IMR-90 (cell line): Measurements from ENCODE around the gene MGAT3. TPM values are rescaled to one million over a fixed set of nuclear protein-coding genes. Genes with fewer than 3 reads are reported as not detected.

ENCODE experiments used
- ATAC-seq: fragments of 200-7000 bp; cut with Tn5 transposase; 2 replicates; pipeline ENCODE4 v1.9.1; 2020; ENCODE audit warnings: low read depth, mild to moderate bottlenecking, moderate library complexity
- BruUV-seq: library from RNA; stranded (reverse); fragments of 400-500 nt; replicated peaks from 2 replicates; lab custom pipeline; 2021; lab: Mats Ljungman, UMichigan
- CTCF ChIA-PET: fragments of 300-600 bp; formaldehyde crosslinking; extraction: SDS; loops from one replicate; lab custom pipeline; 2021; ENCODE audit warnings: antibody characterized with exemption; lab: Yijun Ruan, JAX
- POLR2A ChIA-PET: fragments of 300-600 bp; sonication (Branson Sonifier 250); formaldehyde crosslinking; loops from one replicate; lab custom pipeline; 2022; ENCODE audit warnings: antibody characterized with exemption; ENCODE audit not compliant: unreplicated experiment; lab: Charles Lee
- DNase-seq: peaks from one replicate; pipeline ENCODE4 v3.0.0; 2013
- H2AFZ ChIP-seq: replicated peaks from 2 replicates; pipeline ENCODE3; 2013; ENCODE audit warnings: low read length, mild to moderate bottlenecking; ENCODE audit not compliant: poor library complexity
- H2AK5ac ChIP-seq: 2 replicates; pipeline ENCODE4 v1.6.1; 2013; ENCODE audit warnings: low read depth, low read length, inconsistent platforms
- H2AK9ac ChIP-seq: replicated peaks from 2 replicates; pipeline ENCODE3; 2013; ENCODE audit warnings: mild to moderate bottlenecking, low read depth, low read length, moderate library complexity; ENCODE audit not compliant: poor library complexity
- H2BK120ac ChIP-seq: 2 replicates; pipeline ENCODE4 v1.6.1; 2013; ENCODE audit warnings: low read depth, low read length, inconsistent platforms
- H2BK15ac ChIP-seq: 3 replicates; pipeline ENCODE4 v1.6.1; 2013; ENCODE audit warnings: low read depth, low read length, inconsistent platforms
- H2BK20ac ChIP-seq: 2 replicates; pipeline ENCODE4 v1.6.1; 2013; ENCODE audit warnings: low read depth, mild to moderate bottlenecking, inconsistent platforms, low read length, moderate library complexity
- H2BK5ac ChIP-seq: 2 replicates; pipeline ENCODE4 v1.6.1; 2013; ENCODE audit warnings: mild to moderate bottlenecking, low read depth, low read length, inconsistent platforms; ENCODE audit not compliant: poor library complexity, severe bottlenecking
- H3K14ac ChIP-seq: replicated peaks from 2 replicates; pipeline ENCODE4 v1.6.1; 2013; ENCODE audit warnings: low read depth, low read length, inconsistent platforms
- H3K18ac ChIP-seq: 2 replicates; pipeline ENCODE4 v1.6.1; 2013; ENCODE audit warnings: low read depth, low read length, control low read depth
- H3K23ac ChIP-seq: 2 replicates; pipeline ENCODE4 v1.6.1; 2013; ENCODE audit warnings: low read depth, low read length, inconsistent platforms
- H3K27ac ChIP-seq: 2 replicates; pipeline ENCODE4 v1.5.1; 2013; ENCODE audit warnings: mild to moderate bottlenecking, control low read depth, low read length; ENCODE audit not compliant: insufficient read depth
- H3K27me3 ChIP-seq: 2 replicates; pipeline ENCODE4 v1.6.1; 2013; ENCODE audit warnings: low read length; ENCODE audit not compliant: control insufficient read depth, insufficient read depth
- H3K36me3 ChIP-seq: 2 replicates; pipeline ENCODE4 v1.6.1; 2013; ENCODE audit warnings: low read length, mixed read lengths; ENCODE audit not compliant: control insufficient read depth, insufficient read depth
- H3K4ac ChIP-seq: 2 replicates; pipeline ENCODE4 v1.6.1; 2013; ENCODE audit warnings: low read depth, low read length, inconsistent platforms
- H3K4me1 ChIP-seq: 2 replicates; pipeline ENCODE4 v1.6.1; 2013; ENCODE audit warnings: low read length, mixed read lengths; ENCODE audit not compliant: control insufficient read depth, insufficient read depth
- H3K4me2 ChIP-seq: 2 replicates; pipeline ENCODE4 v1.6.1; 2013; ENCODE audit warnings: low read depth, mild to moderate bottlenecking, control low read depth, low read length, moderate library complexity
- H3K4me3 ChIP-seq: 2 replicates; pipeline ENCODE4 v1.5.1; 2013; ENCODE audit warnings: low read depth, mild to moderate bottlenecking, control low read depth, low read length, moderate library complexity; ENCODE audit not compliant: insufficient read depth
- H3K56ac ChIP-seq: 2 replicates; pipeline ENCODE4 v1.6.1; 2013; ENCODE audit warnings: low read length, inconsistent platforms; ENCODE audit not compliant: insufficient read depth; ENCODE audit errors: extremely low read depth
- H3K79me1 ChIP-seq, 2 experiments: 2 replicates each; pipeline ENCODE4 v1.6.1; 2013; ENCODE audit warnings: low read length in 2 of 2, inconsistent platforms in 1 of 2, low read depth in 1 of 2
- H3K9ac ChIP-seq: 2 replicates; pipeline ENCODE4 v1.6.1; 2013; ENCODE audit warnings: low read depth, low read length, control low read depth
- H3K9me1 ChIP-seq: 2 replicates; pipeline ENCODE4 v1.6.1; 2013; ENCODE audit warnings: low read length, inconsistent platforms; ENCODE audit not compliant: insufficient read depth
- H3K9me3 ChIP-seq: 2 replicates; pipeline ENCODE4 v1.6.1; 2013; ENCODE audit warnings: low read length; ENCODE audit not compliant: control insufficient read depth, insufficient read depth
- H4K20me1 ChIP-seq: 2 replicates; pipeline ENCODE4 v1.6.1; 2013; ENCODE audit warnings: low read length, inconsistent platforms; ENCODE audit not compliant: insufficient read depth
- H4K5ac ChIP-seq: 2 replicates; pipeline ENCODE4 v1.6.1; 2013; ENCODE audit warnings: mild to moderate bottlenecking, low read depth, low read length, control low read depth
- H4K8ac ChIP-seq, 2 experiments: 2 replicates each; pipeline ENCODE4 v1.6.1; 2013; ENCODE audit warnings: low read depth in 2 of 2, low read length in 2 of 2, control low read depth in 1 of 2, inconsistent platforms in 1 of 2
- H4K91ac ChIP-seq: 2 replicates; pipeline ENCODE4 v1.6.1; 2013; ENCODE audit warnings: low read depth, low read length, inconsistent platforms; ENCODE audit not compliant: insufficient read depth
- BHLHE40 ChIP-seq: fragments of 150-350 bp; IDR thresholded peaks from 2 replicates; pipeline ENCODE4 v1.6.1; 2016; ENCODE audit warnings: mild to moderate bottlenecking, low read depth, low read length
- CEBPB ChIP-seq: IDR thresholded peaks from 2 replicates; pipeline ENCODE4 v1.6.1; 2012; ENCODE audit warnings: low read depth, low read length, improper control_type of control experiment
- CHD1 ChIP-seq: IDR thresholded peaks from 2 replicates; pipeline ENCODE4 v1.6.1; 2012; ENCODE audit warnings: low read depth, low read length, improper control_type of control experiment
- FOS ChIP-seq: fragments of 150-350 bp; IDR thresholded peaks from 2 replicates; pipeline ENCODE4 v1.6.1; 2016; ENCODE audit warnings: low read depth, low read length
- MAFK ChIP-seq: IDR thresholded peaks from 2 replicates; pipeline ENCODE4 v1.6.1; 2012; ENCODE audit warnings: low read depth, low read length, improper control_type of control experiment
- MAZ ChIP-seq: IDR thresholded peaks from 2 replicates; pipeline ENCODE4 v1.6.1; 2012; ENCODE audit warnings: low read depth, mild to moderate bottlenecking, low read length, improper control_type of control experiment, moderate library complexity, borderline replicate concordance
- MXI1 ChIP-seq: IDR thresholded peaks from 2 replicates; pipeline ENCODE4 v1.6.1; 2012; ENCODE audit warnings: low read depth, mild to moderate bottlenecking, low read length, moderate library complexity, borderline replicate concordance
- NFE2L2 ChIP-seq: fragments of 150-350 bp; IDR thresholded peaks from 2 replicates; pipeline ENCODE4 v1.6.1; 2016; ENCODE audit warnings: low read depth, mild to moderate bottlenecking, low read length
- RAD21 ChIP-seq: IDR thresholded peaks from 2 replicates; pipeline ENCODE4 v1.6.1; 2012; ENCODE audit warnings: low read length, improper control_type of control experiment
- RCOR1 ChIP-seq: IDR thresholded peaks from 2 replicates; pipeline ENCODE4 v1.6.1; 2012; ENCODE audit warnings: mild to moderate bottlenecking, low read length, improper control_type of control experiment; ENCODE audit not compliant: insufficient replicate concordance
- RFX5 ChIP-seq: IDR thresholded peaks from 2 replicates; pipeline ENCODE4 v1.8.0; 2012; ENCODE audit warnings: low read depth, mild to moderate bottlenecking, low read length, moderate library complexity
- SMC3 ChIP-seq: fragments of 150-350 bp; IDR thresholded peaks from 2 replicates; pipeline ENCODE4 v1.6.1; 2016; ENCODE audit warnings: low read depth, mild to moderate bottlenecking, antibody characterized with exemption, low read length, moderate library complexity
- WGBS, 2 experiments: methylation state at CpG; one replicate each; pipeline versions ENCODE4 v1.1.5 to v1.1.7; 2013; ENCODE audit warnings: missing lambda C conversion rate in 2 of 2; ENCODE audit not compliant: insufficient read length in 1 of 2; ENCODE audit errors: extremely low coverage in 2 of 2; 5-methylcytosine and 5-hydroxymethylcytosine counted together
- dilution Hi-C: fragments of 300-500 bp; cut with HindIII; formaldehyde crosslinking; loops from one replicate; pipeline ENCODE4 v1.14.3; 2018; ENCODE audit warnings: low sequenced_read_pairs; ENCODE audit not compliant: unreplicated experiment
- in situ Hi-C: fragments of 300-500 bp; cut with MboI; formaldehyde crosslinking; loops from 3 replicates; pipeline ENCODE4 v1.14.3; 2019; ENCODE audit warnings: low sequenced_read_pairs, inconsistent platforms, mixed read lengths
- intact Hi-C: fragments of 100-400 bp; cut with micrococcal nuclease; formaldehyde crosslinking; loops from 2 replicates; pipeline ENCODE4 v1.10.0; 2022
- polyA plus RNA-seq, 3 experiments: library from polyadenylated mRNA; depleted of rRNA; stranded (reverse); fragments of >200 nt; gene quantifications; 2 replicates each; pipeline ENCODE4 v1.2.3, GENCODE V29; 2012; ENCODE audit warnings: low replicate concordance in 1 of 3
- total RNA-seq: library from RNA; depleted of rRNA; stranded (reverse); fragments of >200 nt; gene quantifications from 2 replicates; pipeline ENCODE4 v1.2.3, GENCODE V29; 2012
- TF ChIP-seq, protein P1 (sequence below): fragments of 150-350 bp; IDR thresholded peaks from 2 replicates; pipeline ENCODE4 v1.6.1; 2017; ENCODE audit warnings: mild to moderate bottlenecking, antibody characterized with exemption, low read length, low read depth
- TF ChIP-seq, protein P2 (sequence below): conservative IDR thresholded peaks from 2 replicates; pipeline ENCODE4 v1.5.1; 2012; ENCODE audit warnings: mild to moderate bottlenecking, low read depth, low read length, improper control_type of control experiment
- TF ChIP-seq, protein P3 (sequence below): fragments of 150-350 bp; IDR thresholded peaks from 2 replicates; pipeline ENCODE4 v1.6.1; 2016; ENCODE audit warnings: low read depth, mild to moderate bottlenecking, low read length, moderate library complexity, borderline replicate concordance

MGAT3 gene
- total and polyA plus RNA-seq, 2 of the 4 experiments (the other 2 are of a cell fraction), result 0.36 to 1.1 TPM

DNA sequence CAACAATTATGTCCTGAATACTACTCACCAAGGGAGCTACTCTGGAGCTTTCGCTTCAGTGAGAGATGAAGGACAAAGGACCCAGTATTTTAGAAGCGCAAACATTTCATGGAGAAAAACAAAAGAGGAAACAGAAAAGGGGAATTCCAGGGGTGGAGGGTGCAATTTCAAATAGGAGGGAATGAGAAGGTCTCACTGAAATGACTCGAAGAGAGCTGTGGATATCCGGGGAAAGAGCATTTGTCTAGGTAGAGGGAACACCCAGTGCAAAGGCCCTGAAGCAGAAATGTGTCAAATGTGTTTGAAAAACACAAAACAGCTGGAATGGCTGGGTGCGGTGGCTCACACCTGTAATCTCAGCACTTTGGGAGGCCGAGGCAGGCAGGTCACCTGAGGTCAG, 73.3 kb downstream of the MGAT3 start:
- dilution Hi-C loops (no loop called here), intact Hi-C loops (loop anchor here (10.0 kb wide), 1 partner anchor 645 kb away; the partner anchor contains the start of gene TNRC6B), in situ Hi-C loops (loop anchor here (10.0 kb wide), 2 partner anchors 655 to 815 kb away; partner anchors contain the start of gene ADSL)
- no peak for DNase-seq
- H3K79me1 ChIP-seq, result peaks cover 23 to 65% of the 10 kb centered on the region in 2 experiments
- POLR2A ChIA-PET, result no interaction called here
- no peak overlapping the region for H2BK120ac ChIP-seq
- no peak overlapping the region for H3K9ac ChIP-seq
- no peak overlapping the region for H3K4ac ChIP-seq
- 92% methylated on average over 5 of the region's 6 CpGs; no CpG with 5 or more reads in 1 of the 2 experiments for WGBS, 2 experiments
- H3K23ac ChIP-seq, result no peak overlapping the region
- H3K4me3 ChIP-seq, result no peak overlapping the region
- no peak for ATAC-seq
- CTCF ChIA-PET, result interaction anchor here (1.4 to 1.7 kb wide), 2 partner anchors 36 to 514 kb away, joined by 4 to 14 read pairs; no protein-coding TSS in a partner anchor
- H2AFZ ChIP-seq, result no peak overlapping the region
- no peak overlapping the region for H3K18ac ChIP-seq
- H4K91ac ChIP-seq, result no peak overlapping the region
- no peak overlapping the region for H3K4me2 ChIP-seq
- BruUV-seq, result no TSS peak
- no peak overlapping the region for H4K5ac ChIP-seq
- H2AK9ac ChIP-seq, result no peak overlapping the region
- H3K27me3 ChIP-seq, result no peaks in the 10 kb centered on the region
- no peak overlapping the region for H4K8ac ChIP-seq
- no peak overlapping the region for H3K27ac ChIP-seq
- H2AK5ac ChIP-seq, result no peak overlapping the region
- H2BK5ac ChIP-seq, result no peak overlapping the region
- H3K14ac ChIP-seq, result no peak overlapping the region
- H2BK15ac ChIP-seq, result no peak overlapping the region
- no peaks in the 10 kb centered on the region for H3K9me3 ChIP-seq
- peaks cover 12% of the 10 kb centered on the region for H3K36me3 ChIP-seq
- H3K9me1 ChIP-seq, result 0 out of 2 replicates have a peak, but pooled peaks cover 2% of the 10 kb centered on the region
- peaks cover 7% of the 10 kb centered on the region for H3K4me1 ChIP-seq
- H2BK20ac ChIP-seq, result no peak overlapping the region
- TF ChIP-seq CEBPB (no peak), NFE2L2 (no peak), SMC3 (no peak), RAD21 (no peak), RFX5 (no peak), BHLHE40 (no peak), RCOR1 (no peak), MAZ (no peak), MXI1 (no peak), MAFK (no peak), FOS (no peak), CHD1 (no peak)
- TF ChIP-seq, protein P1, sequence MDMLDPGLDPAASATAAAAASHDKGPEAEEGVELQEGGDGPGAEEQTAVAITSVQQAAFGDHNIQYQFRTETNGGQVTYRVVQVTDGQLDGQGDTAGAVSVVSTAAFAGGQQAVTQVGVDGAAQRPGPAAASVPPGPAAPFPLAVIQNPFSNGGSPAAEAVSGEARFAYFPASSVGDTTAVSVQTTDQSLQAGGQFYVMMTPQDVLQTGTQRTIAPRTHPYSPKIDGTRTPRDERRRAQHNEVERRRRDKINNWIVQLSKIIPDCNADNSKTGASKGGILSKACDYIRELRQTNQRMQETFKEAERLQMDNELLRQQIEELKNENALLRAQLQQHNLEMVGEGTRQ, result no peak
- TF ChIP-seq, protein P2, sequence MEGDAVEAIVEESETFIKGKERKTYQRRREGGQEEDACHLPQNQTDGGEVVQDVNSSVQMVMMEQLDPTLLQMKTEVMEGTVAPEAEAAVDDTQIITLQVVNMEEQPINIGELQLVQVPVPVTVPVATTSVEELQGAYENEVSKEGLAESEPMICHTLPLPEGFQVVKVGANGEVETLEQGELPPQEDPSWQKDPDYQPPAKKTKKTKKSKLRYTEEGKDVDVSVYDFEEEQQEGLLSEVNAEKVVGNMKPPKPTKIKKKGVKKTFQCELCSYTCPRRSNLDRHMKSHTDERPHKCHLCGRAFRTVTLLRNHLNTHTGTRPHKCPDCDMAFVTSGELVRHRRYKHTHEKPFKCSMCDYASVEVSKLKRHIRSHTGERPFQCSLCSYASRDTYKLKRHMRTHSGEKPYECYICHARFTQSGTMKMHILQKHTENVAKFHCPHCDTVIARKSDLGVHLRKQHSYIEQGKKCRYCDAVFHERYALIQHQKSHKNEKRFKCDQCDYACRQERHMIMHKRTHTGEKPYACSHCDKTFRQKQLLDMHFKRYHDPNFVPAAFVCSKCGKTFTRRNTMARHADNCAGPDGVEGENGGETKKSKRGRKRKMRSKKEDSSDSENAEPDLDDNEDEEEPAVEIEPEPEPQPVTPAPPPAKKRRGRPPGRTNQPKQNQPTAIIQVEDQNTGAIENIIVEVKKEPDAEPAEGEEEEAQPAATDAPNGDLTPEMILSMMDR, result no peak
- TF ChIP-seq, protein P3, sequence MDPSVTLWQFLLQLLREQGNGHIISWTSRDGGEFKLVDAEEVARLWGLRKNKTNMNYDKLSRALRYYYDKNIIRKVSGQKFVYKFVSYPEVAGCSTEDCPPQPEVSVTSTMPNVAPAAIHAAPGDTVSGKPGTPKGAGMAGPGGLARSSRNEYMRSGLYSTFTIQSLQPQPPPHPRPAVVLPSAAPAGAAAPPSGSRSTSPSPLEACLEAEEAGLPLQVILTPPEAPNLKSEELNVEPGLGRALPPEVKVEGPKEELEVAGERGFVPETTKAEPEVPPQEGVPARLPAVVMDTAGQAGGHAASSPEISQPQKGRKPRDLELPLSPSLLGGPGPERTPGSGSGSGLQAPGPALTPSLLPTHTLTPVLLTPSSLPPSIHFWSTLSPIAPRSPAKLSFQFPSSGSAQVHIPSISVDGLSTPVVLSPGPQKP, result no peak
- no peak overlapping the region for H3K56ac ChIP-seq
- H4K20me1 ChIP-seq, result peaks cover 57% of the 10 kb centered on the region
